GM23248 (cell line): Measurements from ENCODE around the gene KEAP1. TPM values are rescaled to one million over a fixed set of nuclear protein-coding genes. Genes with fewer than 3 reads are reported as not detected.
"Not testable (repeated sequence)": the region's sequence is repeated elsewhere in the genome, so short reads cannot be mapped to it uniquely, and the experiment has no call there.

ENCODE experiments used
- DNase-seq: peaks from one replicate; pipeline ENCODE4 v3.0.0-alpha.2; 2015
- H2AFZ ChIP-seq: fragments of 200-600 bp; sonication (generic); 2 replicates; pipeline ENCODE4 v1.6.1; 2016; ENCODE audit warnings: antibody characterized with exemption
- H3F3A ChIP-seq: fragments of 200-600 bp; sonication (generic); 2 replicates; pipeline ENCODE4 v1.6.1; 2016; ENCODE audit warnings: mild to moderate bottlenecking, antibody characterized with exemption, mixed run types; ENCODE audit not compliant: insufficient read depth
- H3K27ac ChIP-seq: fragments of 200-600 bp; sonication (generic); 2 replicates; pipeline ENCODE4 v1.5.1; 2016; ENCODE audit warnings: mild to moderate bottlenecking
- H3K27me3 ChIP-seq: fragments of 200-600 bp; sonication (generic); replicated peaks from 2 replicates; pipeline ENCODE4 v1.6.1; 2016; ENCODE audit warnings: mild to moderate bottlenecking; ENCODE audit not compliant: insufficient read depth
- H3K36me3 ChIP-seq: fragments of 200-600 bp; sonication (generic); 2 replicates; pipeline ENCODE4 v1.6.1; 2016; ENCODE audit warnings: low read depth, mild to moderate bottlenecking
- H3K4me1 ChIP-seq: fragments of 200-600 bp; sonication (generic); 2 replicates; pipeline ENCODE4 v1.6.1; 2016; ENCODE audit warnings: mild to moderate bottlenecking; ENCODE audit not compliant: insufficient read depth
- H3K4me2 ChIP-seq: fragments of 200-600 bp; sonication (generic); one replicate; pipeline ENCODE4 v1.6.1; 2016; ENCODE audit warnings: mild to moderate bottlenecking; ENCODE audit not compliant: unreplicated experiment
- H3K4me3 ChIP-seq: fragments of 200-600 bp; sonication (generic); 2 replicates; pipeline ENCODE4 v1.5.1; 2016; ENCODE audit warnings: mild to moderate bottlenecking
- H3K79me2 ChIP-seq: fragments of 200-600 bp; sonication (generic); 2 replicates; pipeline ENCODE4 v1.6.1; 2016; ENCODE audit warnings: mild to moderate bottlenecking; ENCODE audit not compliant: insufficient read depth
- H3K9ac ChIP-seq: fragments of 200-600 bp; sonication (generic); 2 replicates; pipeline ENCODE4 v1.6.1; 2016; ENCODE audit warnings: mild to moderate bottlenecking
- H3K9me2 ChIP-seq: fragments of 200-600 bp; sonication (generic); 2 replicates; pipeline ENCODE4 v1.6.1; 2016; ENCODE audit warnings: mixed run types, mild to moderate bottlenecking, moderate library complexity; ENCODE audit not compliant: insufficient read depth
- H3K9me3 ChIP-seq: fragments of 200-600 bp; sonication (generic); one replicate; pipeline ENCODE4 v1.6.1; 2017; ENCODE audit warnings: low read depth
- H4K20me1 ChIP-seq: fragments of 200-600 bp; sonication (generic); 2 replicates; pipeline ENCODE4 v1.6.0; 2016; ENCODE audit not compliant: insufficient read depth
- EZH2 ChIP-seq: fragments of 200-600 bp; sonication (generic); IDR thresholded peaks from 2 replicates; pipeline ENCODE4 v1.6.1; 2018; ENCODE audit warnings: antibody characterized with exemption, mild to moderate bottlenecking; ENCODE audit not compliant: insufficient read depth, poor library complexity, severe bottlenecking
- EZH2phosphoT487 ChIP-seq: fragments of 200-600 bp; sonication (generic); IDR thresholded peaks from 2 replicates; pipeline ENCODE4 v1.6.1; 2018; ENCODE audit warnings: antibody characterized with exemption, moderate library complexity, mild to moderate bottlenecking, low read depth; ENCODE audit not compliant: insufficient read depth
- WGBS, 2 experiments: methylation state at CpG; one replicate each; pipeline ENCODE4 v1.1.6; 2015 to 2017; ENCODE audit warnings: low lambda C conversion rate in 2 of 2, low coverage in 1 of 2; ENCODE audit errors: missing lambda C conversion rate in 2 of 2; 5-methylcytosine and 5-hydroxymethylcytosine counted together
- in situ Hi-C: fragments of 300-500 bp; cut with MboI; formaldehyde crosslinking; loops from 2 replicates; pipeline ENCODE4 v1.15.0; 2020
- polyA plus RNA-seq: library from polyadenylated mRNA; unstranded; fragments of >200 nt; fragmentation: Nextera tagmentation; extraction: Ambion mirVana; gene quantifications from 2 replicates; pipeline ENCODE4 v1.2.1, GENCODE V29; 2016
- total RNA-seq: library from RNA; depleted of rRNA; stranded (reverse); fragments of >200 nt; shearing (Covaris generic); gene quantifications from 2 replicates; pipeline ENCODE4 v1.2.3, GENCODE V29; 2014

The KEAP1 gene
- total and polyA plus RNA-seq, 2 experiments from 2014 or later = 81.5 to 99.5 TPM

GRCh38 chr19:10544753-10545251, 41.6 kb upstream of the KEAP1 start:
- WGBS, 2 experiments = 37% methylated on average over 23 of the region's 23 CpGs
- H3K4me1 ChIP-seq = peaks cover 6% of the 10 kb centered on the region; the same call in 1 of the 2 replicates

GRCh38 chr19:10544242-10544752, 41.1 kb upstream of the KEAP1 start:
- H3K4me3 ChIP-seq = peak overlapping the region; percentile 85
- H4K20me1 ChIP-seq = no peaks in the 10 kb centered on the region
- H3K27ac ChIP-seq = no peak overlapping the region
- peaks cover 6% of the 10 kb centered on the region; the same call in 1 of the 2 replicates for H3K4me1 ChIP-seq
- H3K9ac ChIP-seq = peak overlapping the region; percentile 86
- WGBS, 2 experiments = 10 to 11% methylated on average over 15 to 20 of the region's 22 CpGs
- peak overlapping the region; percentile 78 for H2AFZ ChIP-seq
- no peaks in the 10 kb centered on the region for H3K36me3 ChIP-seq
- no peak for TF ChIP-seq EZH2
- no peak for TF ChIP-seq EZH2phosphoT487
- in situ Hi-C loops = no loop called here
- H3K4me2 ChIP-seq = peak overlapping the region; percentile 71
- H3K27me3 ChIP-seq = no peaks in the 10 kb centered on the region
- no peaks in the 10 kb centered on the region for H3F3A ChIP-seq
- DNase-seq = peak; percentile 58
- no peaks in the 10 kb centered on the region for H3K9me3 ChIP-seq
- H3K79me2 ChIP-seq = peaks cover 21% of the 10 kb centered on the region
- no peaks in the 10 kb centered on the region for H3K9me2 ChIP-seq

More at GRCh38 chr19:10544753-10545251, 41.6 kb upstream of the KEAP1 start:
- H2AFZ ChIP-seq = peak overlapping the region; percentile 78; the same call in 1 of the 2 replicates
- no peaks in the 10 kb centered on the region for H3K27me3 ChIP-seq
- H3K4me2 ChIP-seq = peak overlapping the region; percentile 71
- no peak for DNase-seq
- no peaks in the 10 kb centered on the region for H3K9me3 ChIP-seq
- no peak for TF ChIP-seq EZH2phosphoT487
- no peak for TF ChIP-seq EZH2
- H4K20me1 ChIP-seq = no peaks in the 10 kb centered on the region
- in situ Hi-C loops = no loop called here
- H3K79me2 ChIP-seq = peaks cover 21% of the 10 kb centered on the region
- H3F3A ChIP-seq = no peaks in the 10 kb centered on the region
- H3K4me3 ChIP-seq = peak overlapping the region; percentile 85
- H3K27ac ChIP-seq = no peak overlapping the region
- H3K9ac ChIP-seq = peak overlapping the region; percentile 86
- no peaks in the 10 kb centered on the region for H3K36me3 ChIP-seq
- no peaks in the 10 kb centered on the region for H3K9me2 ChIP-seq

GRCh38 chr19:10543420-10544241, 40.5 kb upstream of the KEAP1 start, which contains the start of gene ATG4D:
Gene ATG4D (plus strand): TSS chr19:10543904. CDS start chr19:10544091, 187 bp downstream.
- TF ChIP-seq EZH2 (no peak), EZH2phosphoT487 (no peak)
- DNase-seq = peak; percentile 89
- no peaks in the 10 kb centered on the region for H3K9me2 ChIP-seq
- no peaks in the 10 kb centered on the region for H4K20me1 ChIP-seq
- H3K4me1 ChIP-seq = peaks cover 6% of the 10 kb centered on the region; the same call in 1 of the 2 replicates
- H3K27ac ChIP-seq = no peak within 1 kb of the TSS
- H3F3A ChIP-seq = no peaks in the 10 kb centered on the region
- H3K4me3 ChIP-seq = peak within 1 kb of the TSS; percentile 85
- H3K4me2 ChIP-seq = peak within 1 kb of the TSS; percentile 71
- no peaks in the 10 kb centered on the region for H3K36me3 ChIP-seq
- H3K9me3 ChIP-seq = no peaks in the 10 kb centered on the region
- peak within 1 kb of the TSS; percentile 86 for H3K9ac ChIP-seq
- in situ Hi-C loops = no loop called here
- H3K79me2 ChIP-seq = peaks cover 21% of the 10 kb centered on the region
- no peaks in the 10 kb centered on the region for H3K27me3 ChIP-seq
- WGBS, 2 experiments = 5 to 6% methylated on average over 45 to 55 of the region's 79 CpGs
- peak within 1 kb of the TSS; percentile 78 for H2AFZ ChIP-seq

GRCh38 chr19:10543059-10543419, 39.9 kb upstream of the KEAP1 start:
- WGBS, 2 experiments = 49 to 52% methylated on average over 8 of the region's 8 CpGs
- no peaks in the 10 kb centered on the region for H4K20me1 ChIP-seq
- H3K36me3 ChIP-seq = no peaks in the 10 kb centered on the region
- no peak overlapping the region for H3K9ac ChIP-seq
- H3K4me1 ChIP-seq = peaks cover 6% of the 10 kb centered on the region; the same call in 1 of the 2 replicates
- no peaks in the 10 kb centered on the region for H3K9me2 ChIP-seq
- in situ Hi-C loops = no loop called here
- no peaks in the 10 kb centered on the region for H3F3A ChIP-seq
- H3K27ac ChIP-seq = no peak overlapping the region
- H3K4me2 ChIP-seq = no peak overlapping the region
- peaks cover 21% of the 10 kb centered on the region for H3K79me2 ChIP-seq
- H3K9me3 ChIP-seq = no peaks in the 10 kb centered on the region
- no peak for DNase-seq
- TF ChIP-seq EZH2 (no peak), EZH2phosphoT487 (no peak)
- H2AFZ ChIP-seq = no peak overlapping the region
- peak overlapping the region; percentile 85; the same call in 1 of the 2 replicates for H3K4me3 ChIP-seq
- H3K27me3 ChIP-seq = no peaks in the 10 kb centered on the region; the same call in 1 of the 2 replicates

GRCh38 chr19:10539016-10539415, 35.9 kb upstream of the KEAP1 start:
- H4K20me1 ChIP-seq, H3K4me2 ChIP-seq, H3K4me1 ChIP-seq, H3K4me3 ChIP-seq, H3K9me3 ChIP-seq, H3K36me3 ChIP-seq, H2AFZ ChIP-seq, in situ Hi-C loops, H3K9me2 ChIP-seq, DNase-seq, H3K79me2 ChIP-seq, H3F3A ChIP-seq, H3K9ac ChIP-seq, H3K27ac ChIP-seq: not testable (repeated sequence)
- WGBS, 2 experiments = 70% methylated on average over 9 of the region's 9 CpGs
- H3K27me3 ChIP-seq = peaks cover 13% of the 10 kb centered on the region; the same call in 1 of the 2 replicates
